GM18858 (cell line): Measurements from ENCODE around the gene ST6GALNAC2.
"Not testable (repeated sequence)": the region's sequence is repeated elsewhere in the genome, so short reads cannot be mapped to it uniquely, and the experiment has no call there.

ENCODE experiments used
- ATAC-seq: cut with Tn5 transposase; IDR thresholded peaks from one replicate; pipeline ENCODE4 v1.9.1; 2021; ENCODE audit not compliant: unreplicated experiment

Gene ST6GALNAC2

DNA sequence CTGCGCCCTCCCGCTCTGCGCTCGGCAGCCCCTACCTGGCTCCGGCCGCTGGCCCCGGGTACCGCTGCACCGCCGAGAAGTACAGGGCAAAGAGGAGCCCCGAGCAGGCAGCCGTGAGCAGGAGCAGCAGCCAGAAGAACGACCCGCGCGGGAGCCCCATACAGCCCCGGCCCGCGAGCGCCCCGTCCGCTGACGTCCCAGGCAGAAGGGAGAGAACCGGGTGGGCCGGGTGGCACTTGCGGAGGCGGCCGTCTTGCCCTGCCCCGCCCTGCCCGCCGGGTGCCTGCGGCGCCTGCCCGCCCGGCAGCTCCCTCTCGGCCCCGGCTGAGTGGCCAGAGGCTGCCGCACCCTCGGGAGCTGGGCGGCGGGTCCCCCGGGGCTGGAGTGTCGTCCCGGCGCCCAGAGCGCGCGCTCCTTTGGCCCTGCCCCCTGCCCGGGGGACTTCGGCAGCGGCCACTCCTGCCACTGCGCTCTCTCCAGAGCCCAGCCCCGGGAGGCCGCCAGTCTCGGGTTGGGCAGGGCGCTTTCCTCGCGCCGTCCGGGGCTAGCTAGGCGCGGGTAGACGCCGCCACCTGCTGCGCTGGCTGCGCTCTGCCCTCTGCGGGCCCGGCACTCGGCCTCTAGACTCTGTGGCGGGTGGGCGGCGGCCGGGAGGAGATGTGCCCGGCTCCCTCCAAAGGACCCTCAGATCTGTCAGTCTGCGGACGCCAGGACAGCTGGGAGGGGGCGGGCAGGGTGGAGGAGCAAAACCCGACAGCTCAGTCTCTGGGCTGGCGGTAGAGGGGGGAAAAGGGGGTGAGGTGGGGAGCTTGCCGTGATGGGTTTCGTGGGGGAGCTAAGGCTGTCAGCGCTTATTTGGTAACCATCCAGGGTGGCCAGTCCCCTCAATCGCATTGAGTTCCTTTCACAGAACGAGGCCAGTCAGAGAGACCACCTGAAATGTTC is at the start of gene ST6GALNAC2:
ST6GALNAC2 (minus strand) TSS at position 212 of the 945 bp plus-strand sequence; CDS start at position 160, 52 bp downstream.
- ATAC-seq: no peak

DNA sequence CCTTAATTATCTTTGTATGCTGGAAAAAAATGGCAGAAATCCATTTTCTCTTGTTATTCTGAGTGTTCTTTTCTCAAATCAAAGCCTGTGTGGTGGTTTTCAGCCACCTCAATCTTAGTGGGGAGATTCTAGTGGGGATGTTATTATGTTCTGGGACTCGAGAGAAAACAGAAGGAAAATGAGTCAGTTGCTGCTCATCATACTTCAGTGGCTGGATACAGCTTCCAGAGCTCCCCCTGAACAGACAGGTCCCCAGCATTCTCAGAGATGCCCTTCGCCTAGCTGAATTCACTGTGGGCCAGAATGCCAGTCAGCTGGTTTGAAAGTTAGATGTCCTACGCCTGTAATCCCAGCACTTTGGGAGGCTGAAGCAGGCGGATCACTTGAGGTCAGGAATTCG is 49.4 kb upstream of the ST6GALNAC2 start:
- ATAC-seq: no peak

DNA sequence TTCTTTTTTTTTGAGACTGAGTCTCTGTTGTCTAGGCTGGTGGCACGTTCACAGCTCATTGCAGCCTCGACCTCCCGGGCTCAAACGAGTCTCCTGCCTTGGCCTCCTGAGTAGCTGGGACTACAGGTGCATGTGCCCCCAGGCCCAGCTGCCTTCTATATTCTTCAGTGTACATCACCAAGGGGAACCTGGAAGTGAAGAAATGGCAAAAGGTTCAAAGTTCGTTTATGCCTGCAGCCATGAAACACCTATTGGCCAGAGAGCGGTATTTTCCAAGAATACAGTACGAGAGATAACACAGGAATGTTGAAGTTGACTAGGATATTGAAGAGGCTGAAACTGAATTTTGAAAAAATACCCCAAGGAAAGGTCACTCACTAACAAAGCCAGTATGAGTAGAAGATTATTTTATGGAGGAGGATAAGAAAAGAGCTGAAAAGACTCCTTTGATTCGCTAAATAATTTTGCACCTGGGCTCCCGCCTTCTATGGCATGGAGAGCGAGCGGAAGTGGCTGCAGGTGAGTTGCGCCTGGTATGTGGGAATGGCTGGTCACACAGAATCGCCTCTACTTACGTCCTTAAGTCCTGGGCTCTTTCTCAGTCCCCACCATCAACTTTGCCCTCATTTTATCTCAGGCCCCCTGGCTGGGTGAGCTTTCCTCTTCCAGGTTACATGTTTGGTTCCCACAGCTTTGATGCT is 48.1 kb upstream of the ST6GALNAC2 start:
- ATAC-seq: no peak

DNA sequence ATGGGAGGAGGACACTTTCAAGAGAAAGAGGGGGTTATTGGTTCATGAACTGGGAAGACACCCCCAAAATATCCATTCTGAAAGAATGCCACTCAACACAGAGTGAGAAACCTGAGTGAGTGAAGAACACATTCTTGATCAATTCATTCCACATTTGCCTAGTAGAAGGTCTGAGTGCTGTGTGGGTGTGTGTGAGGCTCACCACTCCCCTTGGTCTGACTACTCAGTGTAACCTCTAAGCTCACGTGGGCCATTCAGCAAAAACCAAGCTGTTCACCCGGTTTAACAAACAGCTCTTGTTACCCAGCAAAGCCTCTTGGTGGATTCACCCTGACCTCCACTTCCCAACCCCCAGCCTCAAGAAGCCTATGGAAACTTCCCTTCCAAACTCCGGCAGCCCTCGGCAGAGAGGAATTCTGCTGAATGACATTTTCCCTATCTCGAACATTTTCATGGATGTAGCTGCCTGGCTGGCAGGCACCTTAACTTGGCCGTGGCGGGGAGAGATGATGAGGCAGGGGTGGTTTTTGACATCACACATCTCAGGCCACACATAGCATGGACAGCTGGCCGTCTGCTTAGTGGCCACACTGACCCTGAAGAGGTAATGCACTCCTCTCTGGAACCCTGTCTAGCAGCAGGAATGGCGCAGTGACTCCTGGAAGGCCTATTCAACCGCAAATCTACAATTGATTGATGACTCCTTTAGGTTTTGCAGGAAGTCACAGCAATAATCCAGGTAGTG is 46.3 kb upstream of the ST6GALNAC2 start:
- no peak for ATAC-seq

DNA sequence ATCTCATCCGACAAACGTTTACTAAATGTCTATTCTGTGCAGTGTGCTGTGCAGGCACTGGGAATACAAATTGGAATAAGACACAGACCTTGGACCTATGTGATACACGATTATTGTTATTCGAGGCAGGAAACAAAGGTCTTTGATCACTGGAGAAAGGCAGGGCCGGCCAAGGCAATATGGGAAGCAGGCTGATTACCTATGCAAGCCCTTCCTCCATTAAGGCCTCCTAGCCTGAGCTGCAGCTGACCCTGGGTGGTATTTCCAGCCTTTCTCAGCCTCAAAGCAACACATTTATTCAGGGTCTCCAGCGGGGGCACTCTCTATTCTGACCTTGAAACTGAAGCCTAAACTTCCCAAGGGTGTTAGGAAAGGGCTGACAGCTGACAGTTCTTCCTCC is 44.5 kb upstream of the ST6GALNAC2 start:
- no peak for ATAC-seq

DNA sequence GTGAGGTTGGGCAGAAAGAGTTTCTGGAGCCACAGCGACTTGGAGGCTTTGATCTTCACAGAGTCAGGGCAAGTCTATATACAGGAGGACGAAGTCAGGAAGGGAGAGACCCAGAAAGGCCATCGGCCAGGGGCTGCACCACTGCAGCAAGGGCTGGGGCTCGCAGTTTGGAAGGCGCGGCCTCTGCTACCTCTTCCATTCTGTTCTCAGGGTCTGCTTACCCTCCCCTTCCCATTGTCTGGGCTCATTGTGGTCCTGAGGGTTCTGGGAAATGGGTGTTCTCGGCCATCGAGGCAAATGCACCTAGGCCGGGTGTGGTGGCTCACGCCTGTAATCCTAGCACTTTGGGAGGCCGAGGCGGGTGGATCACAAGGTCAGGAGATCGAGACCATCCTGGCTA is 41.9 kb upstream of the ST6GALNAC2 start:
- no peak for ATAC-seq

DNA sequence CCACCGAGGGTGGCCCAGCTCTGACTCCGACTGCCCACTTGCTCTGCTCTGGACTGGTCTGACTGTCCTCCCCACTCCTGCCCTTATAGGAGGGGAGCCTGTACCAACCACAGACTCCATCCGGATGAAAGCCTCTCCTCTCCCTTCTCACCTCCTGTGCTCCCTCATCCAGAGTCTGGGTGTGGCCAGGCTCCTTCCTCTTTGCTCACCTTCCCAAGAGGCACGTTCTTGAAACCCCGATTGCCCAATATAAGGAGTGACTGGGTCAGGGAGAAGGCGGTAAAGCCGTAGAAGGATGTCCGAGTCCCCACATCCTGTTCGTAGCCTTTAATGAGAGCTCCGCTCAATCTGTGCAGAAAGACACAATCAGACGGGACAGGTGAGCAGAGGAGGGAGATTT is 40.8 kb upstream of the ST6GALNAC2 start:
- ATAC-seq: no peak

DNA sequence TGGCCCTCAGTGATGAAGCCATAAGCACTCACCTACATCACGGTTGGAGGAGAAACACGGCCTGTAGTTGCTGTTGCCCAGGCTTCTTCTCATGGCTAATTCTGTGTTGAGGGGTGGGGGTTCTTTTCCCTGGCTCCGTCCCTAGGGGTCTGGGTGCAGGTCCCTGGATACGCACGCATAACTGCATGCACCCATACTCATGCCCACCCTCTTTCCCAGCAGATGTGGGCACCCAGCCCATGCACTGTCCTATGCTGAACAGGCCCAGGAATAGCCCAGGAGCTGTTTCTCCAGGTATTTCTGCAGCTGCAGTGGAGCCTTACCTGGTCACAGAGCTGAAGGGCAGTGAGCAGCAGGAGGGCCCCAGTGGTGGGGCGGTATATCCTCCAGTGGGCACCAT is 39.8 kb upstream of the ST6GALNAC2 start:
- no peak for ATAC-seq

DNA sequence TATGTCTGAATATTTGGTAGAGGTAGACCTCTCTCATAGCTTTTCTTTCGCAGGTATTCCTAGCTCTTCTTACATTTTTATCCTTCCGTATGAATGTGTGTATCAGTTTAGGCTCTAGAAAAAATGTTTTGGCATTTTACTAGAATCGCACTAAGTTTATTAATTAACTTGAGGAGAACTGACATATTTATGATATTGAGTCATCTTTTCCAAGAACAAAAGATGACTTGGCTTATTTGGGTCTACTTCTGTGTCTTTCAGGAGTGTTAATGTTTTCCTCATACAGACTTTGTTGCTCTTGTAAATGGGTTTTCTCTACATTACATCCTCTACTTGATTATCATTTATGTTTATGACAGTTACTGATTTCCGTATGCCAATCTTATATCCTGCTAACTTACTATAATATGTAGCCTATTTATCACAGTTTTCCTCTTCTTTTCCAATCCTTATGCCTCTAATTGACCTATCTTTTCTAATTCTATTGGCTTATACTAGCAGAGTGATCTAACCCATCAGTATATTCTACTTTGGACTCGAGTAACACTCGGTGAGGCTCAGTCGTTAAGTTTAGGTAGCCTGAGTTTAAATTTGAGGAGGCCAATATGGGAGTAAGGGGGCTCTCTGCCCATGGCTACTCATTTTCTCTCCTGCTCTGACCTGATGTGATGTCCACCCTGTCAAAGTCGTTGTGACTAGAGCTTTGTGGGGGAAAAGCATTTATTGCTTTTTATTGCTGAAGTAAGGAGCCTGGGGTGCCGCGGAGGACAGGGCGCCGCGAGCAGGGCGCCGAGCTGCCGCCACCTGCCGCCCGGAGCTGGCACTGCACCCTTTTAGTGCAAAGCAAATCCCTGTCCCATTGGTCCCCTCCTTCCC is 37.8 kb upstream of the ST6GALNAC2 start:
- ATAC-seq: no peak

DNA sequence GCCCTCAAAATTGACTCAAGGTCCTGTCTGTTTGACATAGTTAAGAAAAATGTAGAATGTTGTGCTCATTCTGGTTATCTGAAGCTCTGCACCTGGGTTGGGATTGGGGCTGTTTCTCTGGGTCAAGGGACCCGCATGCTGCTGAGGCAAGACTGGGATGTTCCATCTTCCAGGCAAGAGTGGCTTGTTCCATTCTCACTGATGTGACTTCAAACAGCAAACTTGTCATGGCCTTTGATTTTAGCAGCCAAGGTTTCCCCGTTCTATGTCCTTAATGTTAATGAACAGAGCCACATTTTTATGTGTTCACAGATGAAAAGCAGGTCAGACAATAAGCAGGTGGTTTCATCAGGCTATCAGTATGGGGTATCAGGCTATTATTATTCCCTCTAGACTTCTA is 32.2 kb upstream of the ST6GALNAC2 start:
- ATAC-seq: no peak

DNA sequence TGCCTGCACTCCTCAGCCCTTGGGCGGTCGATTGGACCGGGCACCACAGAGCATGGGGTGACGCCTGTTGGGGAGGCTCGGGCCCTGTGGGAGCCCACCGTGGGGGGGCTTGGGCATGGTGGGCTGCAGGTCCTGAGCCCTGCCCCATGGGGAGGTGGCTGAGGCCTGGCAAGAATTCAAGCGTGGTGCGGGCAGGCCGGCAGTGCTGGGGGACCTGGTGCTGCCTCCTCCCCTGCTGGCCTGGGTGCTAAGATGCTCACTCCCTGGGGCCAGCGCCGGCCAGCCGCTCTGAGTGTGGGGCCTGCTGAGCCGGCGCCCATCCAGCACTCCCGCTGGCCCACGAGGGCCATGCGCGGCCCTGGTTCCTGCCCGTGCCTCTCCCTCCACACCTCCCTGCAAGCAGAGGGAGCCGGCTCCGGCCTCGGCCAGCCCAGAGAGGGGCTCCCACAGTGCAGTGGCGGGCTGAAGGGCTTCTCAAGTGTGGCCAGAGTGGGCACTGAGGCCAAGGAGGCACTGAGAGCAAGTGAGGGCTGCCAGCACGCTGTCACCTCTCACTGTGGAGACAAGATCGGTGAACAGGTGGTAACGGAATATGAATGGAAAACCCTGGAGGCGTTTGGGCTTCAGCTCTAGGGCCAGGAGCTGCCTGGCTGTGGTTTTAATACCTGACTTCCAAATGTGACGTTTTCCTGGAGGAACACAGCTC is 29.4 kb upstream of the ST6GALNAC2 start:
- no peak for ATAC-seq

DNA sequence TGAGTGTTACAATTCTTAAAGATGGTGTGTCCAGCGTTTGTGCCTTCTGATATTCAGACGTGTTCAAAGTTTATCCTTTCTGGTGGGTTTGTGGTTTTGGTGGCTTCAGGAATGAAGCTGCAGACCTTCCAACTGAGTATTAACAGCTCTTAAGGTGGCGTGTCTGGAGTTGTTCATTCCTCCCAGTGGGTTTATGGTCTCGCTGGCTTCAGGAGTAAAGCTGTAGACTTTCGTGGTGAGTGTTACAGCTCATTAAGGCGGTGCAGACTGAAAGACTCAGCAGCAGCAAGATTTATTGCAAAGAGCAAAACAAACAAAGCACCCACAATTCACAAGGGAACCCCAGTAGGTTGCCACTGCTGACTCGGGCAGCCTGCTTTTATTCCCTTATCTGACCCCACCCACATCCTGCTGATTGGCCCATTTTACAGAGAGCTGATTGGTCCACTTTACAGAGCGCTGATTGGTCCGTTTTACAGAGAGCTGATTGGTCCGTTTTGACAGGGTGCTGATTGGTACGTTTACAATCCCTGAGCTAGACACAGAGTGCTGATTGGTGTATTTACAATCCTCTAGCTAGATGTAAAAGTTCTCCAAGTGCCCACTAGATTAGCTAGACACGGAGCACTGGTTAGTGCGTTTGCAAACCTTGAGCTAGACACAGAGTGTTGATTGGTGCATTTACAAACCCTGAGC is 28.6 kb upstream of the ST6GALNAC2 start:
- ATAC-seq: not testable (repeated sequence)

DNA sequence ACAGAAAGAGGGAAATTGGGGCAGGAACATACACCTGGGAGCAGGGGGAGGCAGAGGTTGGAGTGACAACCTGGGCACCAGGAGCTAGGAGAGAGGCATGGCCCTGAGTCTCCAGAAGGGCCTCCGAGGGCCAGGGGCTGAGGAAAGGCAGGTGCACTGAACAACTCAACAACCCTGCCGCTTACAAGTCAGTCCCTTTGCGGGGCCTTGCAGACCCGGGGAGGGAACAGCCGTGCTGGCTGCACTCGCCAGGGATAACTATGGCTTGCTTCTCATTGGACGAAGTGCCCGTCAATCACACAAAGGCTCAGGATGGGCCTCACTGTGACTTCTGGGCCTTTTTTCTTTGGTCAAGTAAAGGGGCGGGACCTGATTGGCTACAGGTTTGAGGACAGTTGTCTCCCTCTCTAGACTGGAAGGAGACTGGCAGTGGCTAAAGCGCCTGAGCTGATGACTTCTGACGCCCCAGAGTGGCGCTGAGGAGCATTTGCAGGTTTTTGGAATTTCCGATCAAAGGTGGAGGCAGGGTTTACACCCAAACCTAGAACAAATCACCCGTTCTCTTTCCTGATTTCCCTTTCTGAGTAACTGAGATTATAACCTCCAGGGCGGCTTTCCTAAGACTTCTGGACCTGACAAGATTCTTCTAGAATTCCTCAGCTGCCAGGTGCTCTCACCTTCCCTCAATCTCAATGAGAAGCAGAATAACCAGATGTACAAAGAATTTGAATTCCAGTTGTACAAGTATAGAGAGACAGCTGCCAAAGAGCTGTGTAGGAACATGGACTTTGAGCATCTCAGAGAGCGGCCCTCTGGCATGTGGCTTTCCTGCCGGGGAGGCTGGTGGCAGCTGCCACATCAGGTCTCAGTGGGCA is 27.6 kb upstream of the ST6GALNAC2 start:
- ATAC-seq: no peak

DNA sequence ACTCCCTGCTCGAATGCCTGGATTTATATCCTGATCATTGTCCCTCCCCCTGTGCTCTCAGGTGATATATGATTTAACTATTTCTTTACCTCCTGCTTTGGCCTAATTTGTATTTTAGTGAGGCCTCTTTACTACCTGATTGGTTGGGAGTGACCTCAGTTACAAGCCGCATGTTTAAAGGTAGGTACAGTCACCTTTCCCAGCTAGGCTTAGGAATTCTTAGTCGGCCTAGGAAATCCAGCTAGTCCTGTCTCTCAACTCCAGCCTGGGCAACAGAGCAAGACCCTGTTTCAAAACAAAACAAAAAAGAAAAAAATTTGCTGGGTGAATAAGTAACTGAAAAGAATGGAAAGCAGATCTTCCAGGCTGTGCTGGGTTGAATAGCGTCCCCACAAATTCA is 26.8 kb upstream of the ST6GALNAC2 start:
- ATAC-seq: no peak

DNA sequence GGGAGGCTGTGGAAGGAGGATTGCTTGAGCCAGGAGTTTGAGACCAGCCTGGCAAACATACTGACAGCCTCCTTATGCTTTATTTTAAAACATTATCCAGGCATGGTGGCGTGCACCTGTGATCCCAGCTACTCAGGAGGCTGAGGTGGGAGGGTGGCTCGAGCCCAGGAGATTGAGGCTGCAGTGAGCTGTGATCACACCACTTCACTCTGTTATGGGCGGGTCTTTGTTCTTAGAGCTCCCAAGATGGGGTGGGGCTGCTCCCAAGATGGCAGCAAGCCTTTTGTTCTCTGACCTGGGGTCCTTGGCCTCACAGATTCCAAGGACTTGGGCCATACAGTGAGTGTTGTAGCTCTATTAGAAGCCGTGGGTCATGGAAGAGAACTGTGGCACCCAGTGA is 26.1 kb upstream of the ST6GALNAC2 start:
- no peak for ATAC-seq

DNA sequence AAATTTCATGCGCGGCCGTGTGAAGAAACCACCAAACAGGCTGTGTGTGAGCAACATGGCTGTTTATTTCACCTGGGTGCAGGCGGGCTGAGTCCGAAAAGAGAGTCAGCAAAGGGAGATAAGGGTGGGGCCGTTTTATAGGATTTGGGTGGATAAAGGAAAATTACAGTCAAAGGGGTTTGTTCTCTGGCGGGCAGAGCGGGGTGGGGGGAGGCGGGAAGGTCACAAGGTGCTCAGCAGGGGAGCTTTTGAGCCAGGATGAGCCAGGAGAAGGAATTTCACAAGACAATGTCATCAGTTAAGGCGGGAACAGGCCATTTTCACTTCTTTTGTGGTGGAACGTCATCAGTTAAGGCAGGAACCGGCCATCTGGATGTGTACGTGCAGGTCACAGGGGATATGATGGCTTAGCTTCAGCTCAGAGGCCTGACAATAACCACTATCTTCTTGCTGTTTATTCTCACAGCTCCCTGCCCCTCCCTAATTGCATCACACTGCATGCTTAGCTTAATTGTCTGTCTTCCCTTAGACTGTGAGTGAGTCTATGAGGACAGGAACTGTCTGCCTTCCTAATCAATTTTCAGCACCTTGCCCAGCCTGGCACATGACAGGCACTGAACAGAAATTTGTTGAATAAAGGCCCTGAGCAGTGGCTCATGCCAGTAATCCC is 25.6 kb upstream of the ST6GALNAC2 start:
- not testable (repeated sequence) for ATAC-seq

DNA sequence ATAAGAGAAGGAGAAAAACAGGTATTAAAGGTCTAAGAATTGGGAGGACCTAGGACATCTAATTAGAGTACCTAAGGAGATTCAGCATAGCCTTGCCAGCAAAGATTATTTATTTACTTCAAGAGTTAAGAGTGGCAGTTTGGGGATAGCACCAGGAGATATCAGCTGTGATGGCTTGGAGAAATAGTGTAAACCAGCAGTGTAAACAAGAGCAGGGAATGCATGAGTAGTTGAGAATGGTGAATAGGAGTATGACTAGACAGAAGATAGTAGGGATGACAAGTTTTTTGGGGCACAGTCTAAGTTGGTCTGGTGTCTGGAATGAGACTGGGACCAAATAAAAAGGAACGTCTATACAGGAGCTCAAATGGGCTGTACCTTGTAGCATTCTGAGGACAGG is 21.0 kb upstream of the ST6GALNAC2 start:
- not testable (repeated sequence) for ATAC-seq

DNA sequence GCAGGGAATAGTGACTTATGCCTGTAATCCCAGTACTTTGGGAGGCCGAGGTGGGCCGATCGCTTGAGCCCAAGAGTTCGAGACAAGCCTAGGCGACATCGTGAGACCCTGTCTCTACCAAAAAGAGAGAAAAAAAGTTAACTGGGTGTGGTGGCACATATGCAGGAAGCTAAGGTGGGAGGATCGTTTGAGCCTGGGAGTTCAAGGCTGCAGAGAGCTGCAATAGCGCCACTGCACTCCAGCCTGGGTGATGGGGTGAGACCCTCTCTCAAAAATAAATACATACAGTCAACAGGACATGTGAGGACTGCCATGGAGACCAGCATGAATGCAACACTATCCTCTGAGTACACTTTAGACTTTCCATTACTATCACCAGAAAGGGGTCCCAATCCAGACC is 15.4 kb upstream of the ST6GALNAC2 start:
- ATAC-seq: no peak
